ENCODE data around the gene NPAS3.

- no peak for TF ChIP-seq CTCF (IDR thresholded peaks at IDR 0.05)
- no peak for TF ChIP-seq ZFX (IDR thresholded peaks at IDR 0.05; ENCODE audit: borderline replicate concordance)
These were observed 683.8 kb downstream of the NPAS3 start for GRCh38 chr14:33622496-33622895.

Measured in 22Rv1 (cell line).